T-cell (primary cell): ENCODE measurements around the gene BAD. TPM values are rescaled to one million over a fixed set of nuclear protein-coding genes. Genes with fewer than 3 reads are reported as not detected.

Experiments used
- ATAC-seq, 4 experiments: fragments of 200-7000 bp in 3 of 4; fragments of 150-1000 bp in 1 of 4; cut with Tn5 transposase; replicated peaks in 1 of 4; 1 replicate in 3 of 4; 2 replicates in 1 of 4; pipeline ENCODE4 v1.10.0; 2021; ENCODE audit warnings: moderate library complexity in 3 of 4, mild to moderate bottlenecking in 2 of 4, moderate number of reproducible peaks in 1 of 4
- CTCF ChIA-PET, 2 donors: fragments of 300-600 bp; sonication (Branson Sonifier 250); formaldehyde crosslinking; loops; one replicate each; lab custom pipeline; 2022; ENCODE audit warnings: antibody characterized with exemption in 2 of 2; lab: Charles Lee
- POLR2A ChIA-PET, 2 donors: fragments of 300-600 bp; sonication (Branson Sonifier 250); formaldehyde crosslinking; loops; one replicate each; lab custom pipeline; 2022; ENCODE audit warnings: antibody characterized with exemption in 2 of 2; lab: Charles Lee
- DNase-seq, 35 experiments: peaks; one replicate each; pipeline versions ENCODE4 v3.0.0 to v3.0.0-alpha.2; 2013 to 2023
- H3K27ac ChIP-seq: one replicate; pipeline ENCODE4 v1.5.1; 2013; ENCODE audit warnings: low read length
- H3K27me3 ChIP-seq, 2 experiments: replicated peaks in 1 of 2; 1 replicate in 1 of 2; 2 replicates in 1 of 2; pipeline versions ENCODE4 v1.6.1 to v1.7.0; 2013; ENCODE audit warnings: low read length in 1 of 2, mixed read lengths in 1 of 2; ENCODE audit not compliant: control insufficient read depth in 2 of 2, insufficient read depth in 2 of 2; ENCODE audit errors: extremely low read depth in 1 of 2
- H3K36me3 ChIP-seq, 2 donors: 1 replicate in 1 of 2; 2 replicates in 1 of 2; pipeline versions ENCODE4 v1.6.1 to v1.7.0; 2013; ENCODE audit warnings: low read length in 1 of 2; ENCODE audit not compliant: control insufficient read depth in 2 of 2, insufficient read depth in 1 of 2; ENCODE audit errors: extremely low read depth in 1 of 2
- H3K4me1 ChIP-seq, 2 experiments: 1 replicate in 1 of 2; 2 replicates in 1 of 2; pipeline versions ENCODE4 v1.6.1 to v1.7.0; 2013; ENCODE audit warnings: low read length in 2 of 2, mixed read lengths in 1 of 2; ENCODE audit not compliant: insufficient read depth in 2 of 2, control insufficient read depth in 1 of 2; ENCODE audit errors: extremely low read depth in 1 of 2
- H3K4me3 ChIP-seq, 2 donors: 1 replicate in 1 of 2; 2 replicates in 1 of 2; pipeline versions ENCODE4 v1.5.1 to v1.7.0; 2013; ENCODE audit warnings: mild to moderate bottlenecking in 2 of 2, low read length in 1 of 2, moderate library complexity in 1 of 2; ENCODE audit not compliant: control insufficient read depth in 1 of 2; ENCODE audit errors: extremely low read depth in 1 of 2
- H3K9me3 ChIP-seq: 2 replicates; pipeline ENCODE4 v1.7.0; 2013
- H3K27ac Mint-ChIP-seq, 2 donors: one replicate each; pipeline ENCODE4 v1.8.0; 2020 to 2021; ENCODE audit warnings: mild to moderate bottlenecking in 2 of 2, mixed read lengths in 2 of 2
- H3K27me3 Mint-ChIP-seq, 2 donors: one replicate each; pipeline ENCODE4 v1.8.0; 2021 to 2022; ENCODE audit warnings: mixed read lengths in 2 of 2
- H3K36me3 Mint-ChIP-seq: one replicate; pipeline ENCODE4 v1.8.0; 2021; ENCODE audit warnings: mixed read lengths
- H3K4me1 Mint-ChIP-seq, 3 donors: one replicate each; pipeline ENCODE4 v1.8.0; 2020 to 2022; ENCODE audit warnings: mixed read lengths in 3 of 3, mild to moderate bottlenecking in 1 of 3
- H3K4me3 Mint-ChIP-seq, 3 donors: one replicate each; pipeline ENCODE4 v1.8.0; 2020 to 2022; ENCODE audit warnings: mild to moderate bottlenecking in 3 of 3, mixed read lengths in 3 of 3, moderate library complexity in 3 of 3
- H3K9me3 Mint-ChIP-seq, 3 donors: one replicate each; pipeline ENCODE4 v1.8.0; 2020 to 2022; ENCODE audit warnings: mixed read lengths in 3 of 3
- WGBS: methylation state at CpG from one replicate; pipeline ENCODE4 v1.1.5; 2013; ENCODE audit warnings: missing lambda C conversion rate; ENCODE audit not compliant: insufficient coverage; 5-methylcytosine and 5-hydroxymethylcytosine counted together
- total RNA-seq, 35 experiments: library from RNA in 6 of 35; stranded (reverse) in 6 of 35; fragments of 120-200 nt in 1 of 35; gene quantifications; one replicate each; pipeline versions ENCODE4 v1.2.1 to v1.2.4 and lab custom pipeline; 2013 to 2026

BAD gene
- total RNA-seq, 5 donors from 2014 or later (not counting 1 experiment from before 2014, with no cell fraction given) = 17.5 to 37.7 (median 29.1) TPM

DNA sequence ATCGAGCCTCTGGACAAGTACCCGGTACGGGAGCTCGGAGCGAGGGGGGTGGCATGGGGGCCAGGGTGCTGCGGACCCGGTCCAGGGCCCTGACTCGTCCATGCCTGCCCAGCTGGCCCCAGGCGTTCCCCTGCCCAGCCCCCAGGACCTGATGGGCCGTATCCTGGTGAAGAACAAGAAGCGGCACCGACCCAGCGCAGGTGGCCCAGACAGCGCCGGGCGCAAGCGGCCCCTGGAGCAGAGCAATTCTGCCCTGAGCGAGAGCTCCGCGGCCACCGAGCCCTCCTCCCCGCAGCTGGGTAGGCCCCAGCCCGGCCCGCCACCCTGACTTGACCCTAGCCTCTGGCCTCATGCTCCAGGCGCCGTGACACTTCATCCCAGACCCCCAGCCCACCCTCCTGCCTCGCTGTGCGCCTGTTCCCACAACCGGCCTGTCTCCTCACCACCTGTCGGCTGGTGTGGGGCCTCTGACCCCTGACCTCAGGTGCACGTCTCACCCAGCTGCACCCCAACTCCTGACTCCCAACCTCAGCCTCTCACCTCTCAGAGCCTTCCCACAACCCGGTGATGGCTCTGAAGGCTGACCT lies 25.4 kb downstream of the BAD start:
- Histone ChIP-seq H3K4me3 (no peak overlapping the region), H3K27me3 (no peaks in the 10 kb centered on the region), H3K9me3 (no peaks in the 10 kb centered on the region), H3K4me1 (peaks cover 0 to 7% of the 10 kb centered on the region in 2 experiments), H3K27ac (no peak overlapping the region), H3K36me3 (peaks cover 6 to 7% of the 10 kb centered on the region in 2 donors)
- ATAC-seq (no peak), DNase-seq (no peak)
- CTCF ChIA-PET = interaction anchor here in 1 of 2 donors (0.5 kb wide), 1 partner anchor 61 kb away, joined by 3 read pairs; no protein-coding TSS in a partner anchor
- Mint-ChIP-seq H3K9me3 (no peaks in the 10 kb centered on the region), H3K27ac (no peak overlapping the region), H3K4me1 (peaks cover 0 to 9% (median 0%) of the 10 kb centered on the region in 3 donors), H3K27me3 (no peaks in the 10 kb centered on the region), H3K36me3 (peaks cover 14% of the 10 kb centered on the region), H3K4me3 (no peak overlapping the region)
- WGBS = 91% methylated on average over 31 of the region's 32 CpGs
- POLR2A ChIA-PET = interaction anchor here in 1 of 2 donors (0.5 kb wide), 1 partner anchor 14 kb away, joined by 3 read pairs; no protein-coding TSS in a partner anchor

DNA sequence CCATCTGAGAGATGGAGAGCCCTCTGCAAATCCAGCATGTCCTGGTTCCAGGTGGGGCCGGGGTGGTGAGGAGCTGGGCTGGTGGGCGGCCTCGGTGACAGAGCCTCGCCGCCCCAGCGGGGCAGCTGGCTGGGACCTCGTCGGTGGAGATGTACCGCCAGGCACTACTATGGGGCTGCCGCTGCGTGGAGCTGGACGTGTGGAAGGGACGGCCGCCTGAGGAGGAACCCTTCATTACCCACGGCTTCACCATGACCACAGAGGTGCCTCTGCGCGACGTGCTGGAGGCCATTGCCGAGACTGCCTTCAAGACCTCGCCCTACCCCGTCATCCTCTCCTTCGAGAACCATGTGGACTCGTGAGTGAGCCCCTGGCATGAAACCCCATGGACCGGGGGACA lies 26.1 kb downstream of the BAD start:
- peaks cover 0 to 7% of the 10 kb centered on the region in 2 experiments for H3K4me1 ChIP-seq
- no peak for DNase-seq
- Mint-ChIP-seq H3K9me3 (no peaks in the 10 kb centered on the region), H3K36me3 (peaks cover 14% of the 10 kb centered on the region), H3K27me3 (no peaks in the 10 kb centered on the region), H3K4me1 (peaks cover 0 to 9% (median under 1%) of the 10 kb centered on the region in 3 donors), H3K4me3 (no peak overlapping the region), H3K27ac (no peak overlapping the region)
- H3K9me3 ChIP-seq = no peaks in the 10 kb centered on the region
- POLR2A ChIA-PET = interaction anchor here in 1 of 2 donors (0.5 to 0.6 kb wide), 2 partner anchors 13 to 1585 kb away, joined by 3 to 4 read pairs; no protein-coding TSS in a partner anchor
- peaks cover 6 to 7% of the 10 kb centered on the region in 2 donors for H3K36me3 ChIP-seq
- no peaks in the 10 kb centered on the region for H3K27me3 ChIP-seq
- 94% methylated on average over 24 of the region's 24 CpGs for WGBS
- H3K27ac ChIP-seq = no peak overlapping the region
- no peak for ATAC-seq
- H3K4me3 ChIP-seq = no peak overlapping the region
- CTCF ChIA-PET = interaction anchor here in 1 of 2 donors (0.7 kb wide), 1 partner anchor 10 kb away, joined by 3 read pairs; no protein-coding TSS in a partner anchor

DNA sequence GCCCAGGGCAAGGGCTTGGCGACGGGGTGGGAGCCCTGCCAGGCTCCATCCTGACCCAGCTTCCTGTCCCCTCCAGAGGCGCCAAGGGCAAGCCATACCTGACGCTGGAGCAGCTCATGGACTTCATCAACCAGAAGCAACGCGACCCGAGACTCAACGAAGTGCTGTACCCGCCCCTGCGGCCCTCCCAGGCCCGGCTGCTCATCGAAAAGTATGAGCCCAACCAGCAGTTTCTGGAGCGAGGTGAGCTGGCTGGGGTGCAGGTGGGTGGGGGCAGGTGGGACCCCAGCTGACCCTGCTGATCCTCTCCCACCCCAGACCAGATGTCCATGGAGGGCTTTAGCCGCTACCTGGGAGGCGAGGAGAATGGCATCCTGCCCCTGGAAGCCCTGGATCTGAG lies 28.2 kb downstream of the BAD start:
- H3K27ac Mint-ChIP-seq = no peak overlapping the region
- POLR2A ChIA-PET = no interaction called here
- H3K27me3 Mint-ChIP-seq = no peaks in the 10 kb centered on the region
- Histone ChIP-seq H3K4me1 (peaks cover 2 to 23% of the 10 kb centered on the region in 2 experiments), H3K4me3 (no peak overlapping the region), H3K9me3 (no peaks in the 10 kb centered on the region), H3K27me3 (peaks cover 0 to 9% of the 10 kb centered on the region in 2 experiments), H3K27ac (no peak overlapping the region), H3K36me3 (peaks cover 6 to 7% of the 10 kb centered on the region in 2 donors)
- 98% methylated on average over 10 of the region's 15 CpGs for WGBS
- ATAC-seq = no peak
- no peak overlapping the region for H3K4me3 Mint-ChIP-seq
- H3K9me3 Mint-ChIP-seq = no peaks in the 10 kb centered on the region
- CTCF ChIA-PET = interaction anchor here in 1 of 2 donors (0.5 kb wide), 1 partner anchor 277 kb away, joined by 4 read pairs; no protein-coding TSS in a partner anchor
- peaks cover 7 to 14% (median 9%) of the 10 kb centered on the region in 3 donors for H3K4me1 Mint-ChIP-seq
- DNase-seq = no peak
- peaks cover 12% of the 10 kb centered on the region for H3K36me3 Mint-ChIP-seq

DNA sequence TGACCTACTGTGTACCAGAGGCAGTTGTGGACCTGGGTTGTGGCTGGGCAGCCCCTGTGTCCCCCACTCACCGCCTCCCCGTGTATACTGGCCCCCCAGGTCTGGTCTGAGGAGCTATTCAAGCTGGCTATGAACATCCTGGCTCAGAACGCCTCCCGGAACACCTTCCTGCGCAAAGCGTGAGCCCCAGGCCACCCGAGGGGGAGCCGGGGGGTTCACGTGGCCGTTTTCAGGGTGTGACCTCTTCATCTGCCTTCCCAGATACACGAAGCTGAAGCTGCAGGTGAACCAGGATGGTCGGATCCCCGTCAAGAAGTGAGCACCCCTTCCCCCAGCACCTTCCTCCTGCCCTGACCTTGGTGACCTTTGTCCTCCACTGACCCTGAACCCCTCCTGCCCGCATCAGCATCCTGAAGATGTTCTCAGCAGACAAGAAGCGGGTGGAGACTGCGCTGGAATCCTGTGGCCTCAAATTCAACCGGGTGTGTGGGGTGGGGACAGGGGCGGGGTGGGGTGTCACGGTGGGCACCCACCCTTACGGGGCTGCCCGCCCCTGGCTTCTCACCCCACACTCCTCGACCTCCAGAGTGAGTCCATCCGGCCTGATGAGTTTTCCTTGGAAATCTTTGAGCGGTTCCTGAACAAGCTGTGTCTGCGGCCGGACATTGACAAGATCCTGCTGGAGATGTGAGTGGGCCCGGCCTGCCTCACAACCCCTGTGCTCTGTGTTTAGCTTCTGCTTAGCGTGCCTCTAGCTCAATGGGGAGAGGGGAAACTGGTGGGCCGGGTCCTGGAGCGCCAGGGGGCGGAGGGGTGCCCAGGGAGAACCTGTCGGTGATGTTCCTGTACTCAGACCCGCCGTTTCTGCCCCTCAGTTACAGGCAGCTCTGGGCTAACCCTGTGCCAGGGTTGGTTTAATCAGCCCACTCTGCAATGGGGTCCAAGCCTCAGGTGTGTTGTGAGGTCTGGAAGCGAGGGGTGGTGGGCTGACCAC lies 29.0 kb downstream of the BAD start:
- DNase-seq = no peak
- no peak for ATAC-seq
- Mint-ChIP-seq H3K9me3 (no peaks in the 10 kb centered on the region), H3K4me1 (peaks cover 7 to 19% (median 12%) of the 10 kb centered on the region in 3 donors), H3K27me3 (no peaks in the 10 kb centered on the region), H3K27ac (no peak overlapping the region), H3K36me3 (peaks cover 12% of the 10 kb centered on the region), H3K4me3 (no peak overlapping the region)
- Histone ChIP-seq H3K4me1 (peaks cover 5 to 31% of the 10 kb centered on the region in 2 experiments), H3K27ac (no peak overlapping the region), H3K4me3 (no peak overlapping the region), H3K36me3 (peaks cover 6 to 7% of the 10 kb centered on the region in 2 donors), H3K27me3 (peaks cover 0 to 16% of the 10 kb centered on the region in 2 experiments), H3K9me3 (no peaks in the 10 kb centered on the region)
- POLR2A ChIA-PET = no interaction called here
- CTCF ChIA-PET = interaction anchor here in 1 of 2 donors (0.5 kb wide), 1 partner anchor 276 kb away, joined by 4 read pairs; no protein-coding TSS in a partner anchor
- WGBS = 96% methylated on average over 16 of the region's 35 CpGs

DNA sequence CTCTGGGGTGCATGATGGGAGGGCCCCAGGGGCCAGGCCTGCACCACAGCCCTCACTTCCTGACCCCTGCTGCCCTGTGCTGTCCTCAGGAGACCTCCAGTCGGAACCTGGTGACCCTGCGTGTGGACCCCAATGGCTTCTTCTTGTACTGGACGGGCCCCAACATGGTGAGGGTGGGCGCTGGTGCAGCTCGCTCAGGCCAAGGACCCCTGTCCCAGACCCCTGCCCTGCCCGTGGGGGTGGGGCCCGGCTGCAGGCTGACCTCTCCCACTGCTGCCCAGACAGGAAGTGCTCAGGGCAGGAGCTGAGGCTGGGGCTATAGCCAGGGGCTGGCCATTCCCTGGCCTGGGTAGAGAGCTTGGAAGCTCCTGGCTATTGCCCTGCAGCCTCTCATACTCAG lies 30.1 kb downstream of the BAD start:
- Histone ChIP-seq H3K36me3 (peaks cover 6 to 7% of the 10 kb centered on the region in 2 donors), H3K27me3 (peaks cover 0 to 17% of the 10 kb centered on the region in 2 experiments), H3K4me1 (peaks cover 5 to 33% of the 10 kb centered on the region in 2 experiments), H3K27ac (no peak overlapping the region), H3K9me3 (no peaks in the 10 kb centered on the region), H3K4me3 (no peak overlapping the region)
- H3K27ac Mint-ChIP-seq = no peak overlapping the region
- no peak overlapping the region for H3K4me3 Mint-ChIP-seq
- no peaks in the 10 kb centered on the region for H3K27me3 Mint-ChIP-seq
- peaks cover 5% of the 10 kb centered on the region for H3K36me3 Mint-ChIP-seq
- H3K9me3 Mint-ChIP-seq = no peaks in the 10 kb centered on the region
- POLR2A ChIA-PET = no interaction called here
- DNase-seq (no peak), ATAC-seq (no peak)
- peaks cover 7 to 17% (median 16%) of the 10 kb centered on the region in 3 donors for H3K4me1 Mint-ChIP-seq
- 100% methylated on average over 5 of the region's 7 CpGs for WGBS
- CTCF ChIA-PET = no interaction called here

DNA sequence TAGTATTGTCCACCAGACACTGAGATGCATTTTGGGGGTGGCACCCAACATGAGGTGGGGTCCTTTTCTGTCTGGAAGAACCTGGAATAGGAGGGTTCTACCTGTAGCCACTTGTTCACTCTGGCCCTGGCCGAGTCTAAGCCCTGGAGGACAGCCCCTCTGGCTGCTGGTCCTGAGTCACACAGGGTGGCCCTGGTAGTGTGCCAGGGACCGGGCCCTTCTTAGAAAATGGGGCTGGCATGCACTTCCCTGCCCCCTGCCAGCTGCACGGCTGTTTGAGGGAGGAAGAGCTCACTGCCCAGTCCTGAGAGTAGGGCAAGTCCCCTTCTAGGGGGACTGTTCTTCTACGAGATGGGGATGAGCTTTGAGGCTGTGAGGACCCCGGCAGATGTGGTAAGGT lies 31.0 kb downstream of the BAD start:
- H3K27ac ChIP-seq = no peak overlapping the region
- DNase-seq = no peak
- 79% methylated on average over 4 of the region's 5 CpGs for WGBS
- no peaks in the 10 kb centered on the region for H3K9me3 ChIP-seq
- ChIA-PET POLR2A (no interaction called here), CTCF (no interaction called here)
- H3K27me3 ChIP-seq = peaks cover 0 to 17% of the 10 kb centered on the region in 2 experiments
- ATAC-seq = no peak
- no peak overlapping the region for H3K27ac Mint-ChIP-seq
- H3K36me3 ChIP-seq = peaks cover 2 to 6% of the 10 kb centered on the region in 2 donors
- H3K4me1 ChIP-seq = peaks cover 5 to 30% of the 10 kb centered on the region in 2 experiments
- H3K4me3 Mint-ChIP-seq = peak overlapping the region in 1 of 3 donors; percentile 89
- H3K4me3 ChIP-seq = no peak overlapping the region
- peaks cover 3% of the 10 kb centered on the region for H3K36me3 Mint-ChIP-seq
- peaks cover 7 to 16% (median 16%) of the 10 kb centered on the region in 3 donors for H3K4me1 Mint-ChIP-seq
- H3K27me3 Mint-ChIP-seq = no peaks in the 10 kb centered on the region
- H3K9me3 Mint-ChIP-seq = no peaks in the 10 kb centered on the region
